Fibroblast of skin of right biceps (primary cell): Measurements from ENCODE around the gene TCF7L1.
"Not testable (repeated sequence)": the region's sequence is repeated elsewhere in the genome, so short reads cannot be mapped to it uniquely, and the experiment has no call there.

ENCODE experiments used
- DNase-seq: peaks from one replicate; pipeline ENCODE4 v3.0.0-alpha.2; 2013

TCF7L1 gene

GRCh38 chr2:85291425-85292023 lies 158.3 kb downstream of the TCF7L1 start:
- DNase-seq: no peak

GRCh38 chr2:85302121-85302520 lies 168.9 kb downstream of the TCF7L1 start:
- DNase-seq: no peak

- no peak for DNase-seq
Measured at GRCh38 chr2:85303780-85304531, 170.8 kb downstream of the TCF7L1 start.

- DNase-seq: no peak
Measured at GRCh38 chr2:85307527-85307897, 174.3 kb downstream of the TCF7L1 start.

- no peak for DNase-seq
Measured at GRCh38 chr2:85308201-85308600, 175.0 kb downstream of the TCF7L1 start.

- DNase-seq: peak; percentile 18
Measured at GRCh38 chr2:85308896-85309555, 175.8 kb downstream of the TCF7L1 start.

- no peak for DNase-seq
Measured at GRCh38 chr2:85309699-85310321, 176.6 kb downstream of the TCF7L1 start.

GRCh38 chr2:85310330-85310729 lies 177.1 kb downstream of the TCF7L1 start:
- DNase-seq: no peak

GRCh38 chr2:85312404-85312803 lies 179.2 kb downstream of the TCF7L1 start:
- DNase-seq: peak; percentile 19

- DNase-seq: no peak
Measured at GRCh38 chr2:85314884-85315242, 181.7 kb downstream of the TCF7L1 start.

- not testable (repeated sequence) for DNase-seq
Measured at GRCh38 chr2:85315921-85316320, 182.7 kb downstream of the TCF7L1 start.

- DNase-seq: peak; percentile 85
Measured at GRCh38 chr2:85318222-85319074, 185.3 kb downstream of the TCF7L1 start.

GRCh38 chr2:85319796-85320195 lies 186.6 kb downstream of the TCF7L1 start:
- DNase-seq: no peak

GRCh38 chr2:85323351-85323987 lies 190.3 kb downstream of the TCF7L1 start:
- DNase-seq: no peak

GRCh38 chr2:85323988-85324367 lies 190.8 kb downstream of the TCF7L1 start:
- DNase-seq: not testable (repeated sequence)

GRCh38 chr2:85324639-85325465 lies 191.7 kb downstream of the TCF7L1 start:
- peak; percentile 14 for DNase-seq

GRCh38 chr2:85325466-85325811 lies 192.2 kb downstream of the TCF7L1 start:
- no peak for DNase-seq

GRCh38 chr2:85326406-85327159 lies 193.4 kb downstream of the TCF7L1 start:
- peak; percentile 16 for DNase-seq

GRCh38 chr2:85327160-85327821 lies 194.1 kb downstream of the TCF7L1 start:
- peak; percentile 29 for DNase-seq
